Measurements from ENCODE around the gene SRCIN1.
A peak's percentile ranks its signal among the peaks of the same experiment; 100 is the strongest.

GRCh38 chr17:38485146-38485468 is 120.6 kb downstream of the SRCIN1 start:
- TF ChIP-seq CTCF (IDR thresholded peaks at IDR 0.05): peak; percentile 39
- TF ChIP-seq ZFX (IDR thresholded peaks at IDR 0.05; ENCODE audit: borderline replicate concordance): no peak

Data from 22Rv1 (cell line).